HepG2 (cell line): Measurements from ENCODE around the gene CHST14. TPM values are rescaled to one million over a fixed set of nuclear protein-coding genes. Genes with fewer than 3 reads are reported as not detected.
A peak's percentile ranks its signal among the peaks of the same experiment; 100 is the strongest.

Experiments
- E2F1 ChIP-seq: sonication (generic); formaldehyde crosslinking; IDR thresholded peaks from 2 replicates; pipeline ENCODE4 v1.5.0; 2020; ENCODE audit warnings: missing genetic modification reagents
- EEA1 ChIP-seq: sonication (generic); formaldehyde crosslinking; IDR thresholded peaks from 2 replicates; pipeline ENCODE4 v1.5.1; 2020; ENCODE audit warnings: mild to moderate bottlenecking, missing genetic modification reagents, borderline replicate concordance
- ELF3 ChIP-seq: IDR thresholded peaks from 2 replicates; pipeline ENCODE4 v1.6.1; 2016; ENCODE audit warnings: missing genetic modification reagents, missing compliant biosample characterization
- HES4 ChIP-seq: sonication (generic); formaldehyde crosslinking; IDR thresholded peaks from 2 replicates; pipeline ENCODE4 v1.9.0; 2021; ENCODE audit warnings: mild to moderate bottlenecking, missing genetic modification reagents, borderline replicate concordance
- ONECUT2 ChIP-seq: sonication (generic); formaldehyde crosslinking; IDR thresholded peaks from 2 replicates; pipeline ENCODE4 v1.4.0; 2020; ENCODE audit warnings: missing genetic modification reagents
- PRDM15 ChIP-seq: sonication (generic); formaldehyde crosslinking; IDR thresholded peaks from 2 replicates; pipeline ENCODE4 v1.4.0; 2020; ENCODE audit warnings: missing genetic modification reagents
- TMF1 ChIP-seq: sonication (generic); formaldehyde crosslinking; IDR thresholded peaks from 2 replicates; pipeline ENCODE4 v1.8.1; 2022; ENCODE audit warnings: low read depth, missing genetic modification reagents
- ZKSCAN1 ChIP-seq: fragments of 150-350 bp; IDR thresholded peaks from 2 replicates; pipeline ENCODE4 v1.6.1; 2014; ENCODE audit warnings: low read length
- ZNF124 ChIP-seq: sonication (generic); formaldehyde crosslinking; IDR thresholded peaks from 2 replicates; pipeline ENCODE4 v1.4.0; 2020; ENCODE audit warnings: missing genetic modification reagents
- ZNF138 ChIP-seq: sonication (generic); formaldehyde crosslinking; IDR thresholded peaks from 2 replicates; pipeline ENCODE4 v1.5.0; 2020; ENCODE audit warnings: mild to moderate bottlenecking, low read depth, missing genetic modification reagents
- ZNF333 ChIP-seq: sonication (generic); formaldehyde crosslinking; IDR thresholded peaks from 2 replicates; pipeline ENCODE4 v1.4.0; 2020; ENCODE audit warnings: mild to moderate bottlenecking, missing genetic modification reagents, borderline replicate concordance
- ZNF441 ChIP-seq: sonication (generic); formaldehyde crosslinking; IDR thresholded peaks from 2 replicates; pipeline ENCODE4 v1.7.0; 2021; ENCODE audit warnings: missing genetic modification reagents, borderline replicate concordance
- ZNF614 ChIP-seq: IDR thresholded peaks from 2 replicates; pipeline ENCODE4 v1.6.1; 2018; ENCODE audit warnings: missing biosample characterization, missing genetic modification reagents, inconsistent platforms, borderline replicate concordance
- ZNF746 ChIP-seq: sonication (generic); formaldehyde crosslinking; IDR thresholded peaks from 2 replicates; pipeline ENCODE4 v1.8.0; 2022; ENCODE audit warnings: mild to moderate bottlenecking, missing genetic modification reagents
- ZNF839 ChIP-seq: sonication (generic); formaldehyde crosslinking; IDR thresholded peaks from 2 replicates; pipeline ENCODE4 v1.4.0; 2020; ENCODE audit warnings: missing genetic modification reagents, mild to moderate bottlenecking, borderline replicate concordance
- ZNF850 ChIP-seq: sonication (generic); formaldehyde crosslinking; conservative IDR thresholded peaks from 2 replicates; pipeline ENCODE4 v1.9.0; 2021; ENCODE audit warnings: mild to moderate bottlenecking, missing genetic modification reagents
- polyA plus RNA-seq, 8 experiments: library from polyadenylated mRNA; depleted of rRNA in 3 of 8; stranded (reverse) in 7 of 8; unstranded in 1 of 8; fragments of >200 nt; fragmentation: Illumina TruSeq in 4 of 8; extraction: Trizol in 4 of 8; gene quantifications; 2 replicates each; pipeline versions ENCODE4 v1.2.1 to v1.2.3, GENCODE V29; 2011 to 2016; ENCODE audit warnings: low read depth in 4 of 8, missing spikeins in 1 of 8, mixed read lengths in 1 of 8; ENCODE audit not compliant: insufficient read depth in 1 of 8
- total RNA-seq, 5 experiments: library from RNA; depleted of rRNA; stranded (reverse); fragments of >200 nt; fragmentation: Illumina TruSeq; extraction: Trizol; gene quantifications; 2 replicates each; pipeline ENCODE4 v1.2.3, GENCODE V29; 2016; ENCODE audit warnings: low read depth in 1 of 5
- TF ChIP-seq, protein P1 (sequence below): sonication (generic); formaldehyde crosslinking; IDR thresholded peaks from 2 replicates; pipeline ENCODE4 v1.8.1; 2023; ENCODE audit warnings: mild to moderate bottlenecking, inconsistent platforms, moderate library complexity, missing genetic modification reagents, borderline replicate concordance
- TF ChIP-seq, protein P2 (sequence below): sonication (generic); formaldehyde crosslinking; IDR thresholded peaks from 2 replicates; pipeline ENCODE4 v1.5.0; 2020; ENCODE audit warnings: mild to moderate bottlenecking, missing genetic modification reagents

CHST14 gene
- total and polyA plus RNA-seq, 2 of the 13 experiments (the other 11 are each of a cell fraction or from before 2014, with no cell fraction given) = 8.9 to 12.4 TPM

GRCh38 chr15:40511472-40512133 is 40.8 kb downstream of the CHST14 start (continued):
- TF ChIP-seq, protein P1, sequence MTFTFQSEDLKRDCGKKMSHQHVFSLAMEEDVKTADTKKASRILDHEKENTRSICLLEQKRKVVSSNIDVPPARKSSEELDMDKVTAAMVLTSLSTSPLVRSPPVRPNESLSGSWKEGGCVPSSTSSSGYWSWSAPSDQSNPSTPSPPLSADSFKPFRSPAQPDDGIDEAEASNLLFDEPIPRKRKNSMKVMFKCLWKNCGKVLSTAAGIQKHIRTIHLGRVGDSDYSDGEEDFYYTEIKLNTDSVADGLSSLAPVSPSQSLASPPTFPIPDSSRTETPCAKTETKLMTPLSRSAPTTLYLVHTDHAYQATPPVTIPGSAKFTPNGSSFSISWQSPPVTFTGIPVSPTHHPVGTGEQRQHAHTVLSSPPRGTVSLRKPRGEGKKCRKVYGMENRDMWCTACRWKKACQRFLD = 0 out of 2 replicates have a peak, but pooled peaks have one; percentile 84
- TF ChIP-seq ZNF746 (peak; percentile 94), HES4 (CRISPR knock-in tag) (no peak), PRDM15 (peak; percentile 48; the same call in 1 of the 2 replicates), ZNF138 (no peak), ZKSCAN1 (no peak), ZNF333 (CRISPR knock-in tag) (no peak), ZNF124 (0 out of 2 replicates have a peak, but pooled peaks have one; percentile 28), TMF1 (peak; percentile 78; the same call in 1 of the 2 replicates), ELF3 (CRISPR knock-in tag) (no peak; the same call in 1 of the 2 replicates), ONECUT2 (CRISPR knock-in tag) (no peak), ZNF839 (peak; percentile 89; the same call in 1 of the 2 replicates), ZNF441 (CRISPR knock-in tag) (peak; percentile 81), EEA1 (CRISPR knock-in tag) (no peak), ZNF614 (CRISPR knock-in tag) (no peak), E2F1 (CRISPR knock-in tag) (peak; percentile 26; the same call in 1 of the 2 replicates), ZNF850 (CRISPR knock-in tag) (no peak)
- TF ChIP-seq, protein P2, sequence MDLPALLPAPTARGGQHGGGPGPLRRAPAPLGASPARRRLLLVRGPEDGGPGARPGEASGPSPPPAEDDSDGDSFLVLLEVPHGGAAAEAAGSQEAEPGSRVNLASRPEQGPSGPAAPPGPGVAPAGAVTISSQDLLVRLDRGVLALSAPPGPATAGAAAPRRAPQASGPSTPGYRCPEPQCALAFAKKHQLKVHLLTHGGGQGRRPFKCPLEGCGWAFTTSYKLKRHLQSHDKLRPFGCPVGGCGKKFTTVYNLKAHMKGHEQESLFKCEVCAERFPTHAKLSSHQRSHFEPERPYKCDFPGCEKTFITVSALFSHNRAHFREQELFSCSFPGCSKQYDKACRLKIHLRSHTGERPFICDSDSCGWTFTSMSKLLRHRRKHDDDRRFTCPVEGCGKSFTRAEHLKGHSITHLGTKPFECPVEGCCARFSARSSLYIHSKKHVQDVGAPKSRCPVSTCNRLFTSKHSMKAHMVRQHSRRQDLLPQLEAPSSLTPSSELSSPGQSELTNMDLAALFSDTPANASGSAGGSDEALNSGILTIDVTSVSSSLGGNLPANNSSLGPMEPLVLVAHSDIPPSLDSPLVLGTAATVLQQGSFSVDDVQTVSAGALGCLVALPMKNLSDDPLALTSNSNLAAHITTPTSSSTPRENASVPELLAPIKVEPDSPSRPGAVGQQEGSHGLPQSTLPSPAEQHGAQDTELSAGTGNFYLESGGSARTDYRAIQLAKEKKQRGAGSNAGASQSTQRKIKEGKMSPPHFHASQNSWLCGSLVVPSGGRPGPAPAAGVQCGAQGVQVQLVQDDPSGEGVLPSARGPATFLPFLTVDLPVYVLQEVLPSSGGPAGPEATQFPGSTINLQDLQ = peak; percentile 79; the same call in 1 of the 2 replicates
